Lung (tissue), 16 donors: Measurements from ENCODE around the gene APCS. TPM values are rescaled to one million over a fixed set of nuclear protein-coding genes. Genes with fewer than 3 reads are reported as not detected.

Source experiments
- ATAC-seq: fragments of 200-7000 bp; cut with Tn5 transposase; one replicate; pipeline ENCODE4 v1.9.1; 2020; ENCODE audit warnings: moderate number of reproducible peaks; ENCODE audit not compliant: insufficient read depth, low FRiP score
- DNase-seq, 3 donors: peaks; one replicate each; pipeline ENCODE4 v3.0.0-alpha.2; 2013 to 2017
- H3K27ac ChIP-seq, 2 donors: one replicate each; pipeline ENCODE4 v1.5.1; 2013; ENCODE audit warnings: mild to moderate bottlenecking in 2 of 2, moderate library complexity in 2 of 2, control low read depth in 1 of 2, inconsistent platforms in 1 of 2, low read depth in 1 of 2, low read length in 1 of 2
- H3K27me3 ChIP-seq, 3 donors: one replicate each; pipeline ENCODE4 v1.5.1; 2013; ENCODE audit warnings: low read length in 2 of 3; ENCODE audit not compliant: control insufficient read depth in 3 of 3, insufficient read depth in 3 of 3
- H3K36me3 ChIP-seq, 4 donors: one replicate each; pipeline ENCODE4 v1.5.1; 2013; ENCODE audit warnings: low read length in 4 of 4, mild to moderate bottlenecking in 1 of 4, moderate library complexity in 1 of 4; ENCODE audit not compliant: control insufficient read depth in 4 of 4, insufficient read depth in 4 of 4
- H3K4me1 ChIP-seq, 5 donors: one replicate each; pipeline ENCODE4 v1.5.1; 2013; ENCODE audit warnings: low read length in 5 of 5, mild to moderate bottlenecking in 2 of 5, moderate library complexity in 1 of 5; ENCODE audit not compliant: control insufficient read depth in 5 of 5, insufficient read depth in 5 of 5
- H3K4me3 ChIP-seq: one replicate; pipeline ENCODE4 v1.5.1; 2013; ENCODE audit warnings: mild to moderate bottlenecking, control low read depth, moderate library complexity
- H3K9ac ChIP-seq, 2 donors: one replicate each; pipeline ENCODE4 v1.5.1; 2013; ENCODE audit warnings: low read length in 2 of 2, control low read depth in 1 of 2; ENCODE audit not compliant: insufficient read depth in 1 of 2
- H3K9me3 ChIP-seq, 4 donors: one replicate each; pipeline ENCODE4 v1.5.1; 2013; ENCODE audit warnings: low read length in 3 of 4, mild to moderate bottlenecking in 1 of 4, moderate library complexity in 1 of 4; ENCODE audit not compliant: control insufficient read depth in 4 of 4, insufficient read depth in 3 of 4
- CTCF ChIP-seq: IDR thresholded peaks from 2 replicates; pipeline ENCODE4 v1.5.1; 2012; ENCODE audit warnings: mild to moderate bottlenecking; ENCODE audit errors: control extremely low read depth, extremely low read depth
- WGBS, 2 donors: extraction: QIAGEN DNeasy Blood & Tissue Kit; methylation state at CpG; one replicate each; pipeline ENCODE4 v1.1.7; 2013; 5-methylcytosine and 5-hydroxymethylcytosine counted together
- long read RNA-seq, 5 donors: transcript quantifications; one replicate each; lab custom pipeline, GENCODE V29; 2026
- polyA plus RNA-seq, 2 donors: library from polyadenylated mRNA; stranded (reverse); fragments of 200-250 nt; gene quantifications; one replicate each; pipeline ENCODE4 v1.2.1, GENCODE V29; 2013
- total RNA-seq, 2 donors: library from RNA; depleted of rRNA in 1 of 2; stranded (reverse); fragments of >200 nt in 1 of 2; gene quantifications; one replicate each; pipeline ENCODE4 v1.2.1, GENCODE V29; 2014 to 2021
- donor health status: control.
- donor health status: control.
- donor health status: Bipolar disorder and iron deficiency.
- donor health status: healthy.
- donor health status: DM: yes; HTN: yes; CAD: no.

APCS gene
- under 1 TPM in 1 of 2 donors, not detected in 1; 0.46 TPM for total RNA-seq
- polyA plus RNA-seq, result not detected
- long read RNA-seq, donor 1, result 0 reads
- long read RNA-seq, donor 2, result 0 reads
- long read RNA-seq, donor 3, result 0 reads
- long read RNA-seq, donor 4, result 0 reads
- long read RNA-seq, donor 5, result 0 reads

- no peak within 1 kb of the TSS for H3K9ac ChIP-seq
Measured at GRCh38 chr1:159587461-159587951, at the start of gene APCS. APCS (plus strand) TSS chr1:159587826; CDS start chr1:159587922, 96 bp downstream.

GRCh38 chr1:159548126-159548525, 39.5 kb upstream of the APCS start:
- Histone ChIP-seq H3K4me3 (no peak overlapping the region), H3K4me1 (no peaks in the 10 kb centered on the region), H3K27me3 (no peaks in the 10 kb centered on the region), H3K27ac (no peak overlapping the region), H3K36me3 (no peaks in the 10 kb centered on the region), H3K9me3 (no peaks in the 10 kb centered on the region), H3K9ac (no peak overlapping the region)
- TF ChIP-seq CTCF, result no peak
- DNase-seq, result no peak
- ATAC-seq, result no peak
- 76 to 83% methylated on average over 2 of the region's 2 CpGs for WGBS, 2 donors

More at GRCh38 chr1:159587461-159587951, at the start of gene APCS:
- WGBS, 2 donors, result 87 to 92% methylated on average over 6 of the region's 6 CpGs
- H3K9me3 ChIP-seq, result no peaks in the 10 kb centered on the region
- DNase-seq (no peak), ATAC-seq (no peak)
- H3K27ac ChIP-seq, result no peak within 1 kb of the TSS
- TF ChIP-seq CTCF, result no peak
- H3K36me3 ChIP-seq, result no peaks in the 10 kb centered on the region
- no peaks in the 10 kb centered on the region for H3K4me1 ChIP-seq
- H3K4me3 ChIP-seq, result no peak within 1 kb of the TSS
- no peaks in the 10 kb centered on the region for H3K27me3 ChIP-seq

- DNase-seq (no peak), ATAC-seq (no peak)
- H3K36me3 ChIP-seq, result no peaks in the 10 kb centered on the region
- H3K4me1 ChIP-seq, result no peaks in the 10 kb centered on the region
- no peak overlapping the region for H3K27ac ChIP-seq
- no peak overlapping the region for H3K9ac ChIP-seq
- WGBS, 2 donors, result 40 to 55% methylated on average over 3 of the region's 3 CpGs
- no peak for TF ChIP-seq CTCF
- H3K4me3 ChIP-seq, result no peak overlapping the region
- no peaks in the 10 kb centered on the region for H3K9me3 ChIP-seq
- no peaks in the 10 kb centered on the region for H3K27me3 ChIP-seq
Measured at GRCh38 chr1:159554261-159554660, 33.4 kb upstream of the APCS start.

- H3K9ac ChIP-seq, result no peak overlapping the region
- no peak overlapping the region for H3K4me3 ChIP-seq
- H3K4me1 ChIP-seq, result no peaks in the 10 kb centered on the region
- ATAC-seq (no peak), DNase-seq (no peak)
- 65 to 79% methylated on average over 1 of the region's 1 CpG for WGBS, 2 donors
- no peaks in the 10 kb centered on the region for H3K36me3 ChIP-seq
- peaks cover 0 to 2% (median 0%) of the 10 kb centered on the region in 4 donors for H3K9me3 ChIP-seq
- no peak overlapping the region for H3K27ac ChIP-seq
- no peak for TF ChIP-seq CTCF
- H3K27me3 ChIP-seq, result no peaks in the 10 kb centered on the region
Measured at GRCh38 chr1:159554696-159555095, 32.9 kb upstream of the APCS start.
